ENCODE measurements around the gene C1orf174. TPM values are rescaled to one million over a fixed set of nuclear protein-coding genes. Genes with fewer than 3 reads are reported as not detected.

Gene C1orf174
- total and polyA plus RNA-seq, 12 donors: 7.5 to 13.4 (median 10.9) TPM

DNA sequence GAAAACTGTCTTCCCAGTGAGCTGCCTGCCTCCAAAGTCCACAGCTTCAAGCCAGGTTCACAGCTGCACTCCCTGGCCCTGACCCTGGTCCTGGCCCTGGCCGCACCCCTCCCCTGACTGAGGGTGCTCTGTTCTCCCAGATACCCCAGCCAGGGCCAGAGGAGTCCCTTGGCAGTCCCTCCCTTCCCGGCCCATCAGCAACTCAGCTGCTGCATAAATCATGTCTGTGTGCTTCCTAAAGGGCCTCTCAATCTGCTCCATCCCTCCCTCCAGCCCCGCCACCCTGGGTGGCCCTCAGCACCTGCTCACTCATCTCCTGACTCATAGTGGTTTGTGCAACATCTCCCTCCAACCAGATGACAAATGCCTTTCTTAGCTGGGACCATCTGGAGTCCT, 24.8 kb upstream of the C1orf174 start:
- ATAC-seq: no peak
- H3K9me3 ChIP-seq: no peaks in the 10 kb centered on the region
- intact Hi-C loops (cut with DNase I): no loop called here
- no peak for DNase-seq
- H3K4me3 ChIP-seq: no peak overlapping the region
- H3K4me1 ChIP-seq: no peaks in the 10 kb centered on the region
- H3K27me3 ChIP-seq: peaks cover 0 to 48% (median 39%) of the 10 kb centered on the region in 7 donors
- no peaks in the 10 kb centered on the region for H3K36me3 ChIP-seq
- no peak overlapping the region for H3K27ac ChIP-seq
- 28 to 33% methylated on average over 3 of the region's 3 CpGs for WGBS, 2 donors
- no peak for TF ChIP-seq CTCF (IDR thresholded peaks at IDR 0.05)

GRCh38 chr1:3924186-3924824, 24.2 kb upstream of the C1orf174 start:
- peaks cover 0 to 52% (median 43%) of the 10 kb centered on the region in 7 donors for H3K27me3 ChIP-seq
- no peaks in the 10 kb centered on the region for H3K9me3 ChIP-seq
- H3K4me3 ChIP-seq: no peak overlapping the region
- no peaks in the 10 kb centered on the region for H3K36me3 ChIP-seq
- DNase-seq (no peak), ATAC-seq (no peak)
- WGBS, 2 donors: 30 to 38% methylated on average over 13 of the region's 13 CpGs
- no peak overlapping the region for H3K27ac ChIP-seq
- H3K4me1 ChIP-seq: no peaks in the 10 kb centered on the region
- TF ChIP-seq CTCF (IDR thresholded peaks at IDR 0.05): no peak
- intact Hi-C loops (cut with DNase I): no loop called here

DNA sequence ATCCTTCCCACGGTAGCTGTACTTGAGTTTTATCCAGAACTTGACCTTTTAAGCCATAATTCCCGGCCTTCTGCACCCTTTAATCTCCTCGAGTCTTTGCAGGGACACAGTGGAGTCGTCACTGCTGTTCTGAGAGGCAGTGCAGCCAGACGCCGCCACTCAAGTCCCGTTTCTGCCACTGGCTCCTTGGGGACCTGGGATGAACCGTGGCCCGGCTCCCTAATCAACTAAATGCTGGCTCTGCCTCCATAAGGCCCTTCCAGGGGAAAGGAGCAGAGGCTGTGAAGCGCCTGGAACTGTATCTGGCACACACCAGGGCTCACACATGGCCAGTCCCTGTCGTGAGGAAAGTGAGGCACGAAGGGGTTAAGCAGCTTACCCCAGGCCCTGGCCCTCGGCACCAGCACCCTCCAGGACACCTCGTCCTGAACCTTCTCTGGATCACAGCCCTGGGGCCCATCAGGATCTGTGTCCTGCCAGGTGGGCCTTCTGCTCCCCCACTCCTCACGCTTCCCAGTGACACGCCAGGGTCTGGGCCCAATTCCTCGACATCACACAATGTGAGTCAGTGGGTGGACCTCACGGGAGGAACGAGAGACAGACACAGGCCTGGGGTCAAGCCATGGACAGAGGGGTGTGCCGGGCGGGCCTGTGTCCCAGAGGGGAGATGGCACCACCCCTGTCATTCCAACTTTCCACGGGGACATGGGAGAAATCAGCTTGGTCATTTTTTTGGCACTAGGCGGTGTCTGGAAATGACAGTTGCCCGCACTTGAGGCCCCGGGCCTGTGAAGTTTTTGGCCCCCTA, 23.5 kb upstream of the C1orf174 start:
- Histone ChIP-seq H3K36me3 (no peaks in the 10 kb centered on the region), H3K27ac (no peak overlapping the region), H3K9me3 (no peaks in the 10 kb centered on the region), H3K4me3 (no peak overlapping the region), H3K27me3 (peaks cover 0 to 59% (median 48%) of the 10 kb centered on the region in 7 donors), H3K4me1 (no peaks in the 10 kb centered on the region)
- WGBS, 2 donors: 55 to 58% methylated on average over 25 of the region's 25 CpGs
- TF ChIP-seq CTCF (IDR thresholded peaks at IDR 0.05): no peak
- intact Hi-C loops (cut with DNase I): no loop called here
- ATAC-seq (no peak), DNase-seq (no peak)

DNA sequence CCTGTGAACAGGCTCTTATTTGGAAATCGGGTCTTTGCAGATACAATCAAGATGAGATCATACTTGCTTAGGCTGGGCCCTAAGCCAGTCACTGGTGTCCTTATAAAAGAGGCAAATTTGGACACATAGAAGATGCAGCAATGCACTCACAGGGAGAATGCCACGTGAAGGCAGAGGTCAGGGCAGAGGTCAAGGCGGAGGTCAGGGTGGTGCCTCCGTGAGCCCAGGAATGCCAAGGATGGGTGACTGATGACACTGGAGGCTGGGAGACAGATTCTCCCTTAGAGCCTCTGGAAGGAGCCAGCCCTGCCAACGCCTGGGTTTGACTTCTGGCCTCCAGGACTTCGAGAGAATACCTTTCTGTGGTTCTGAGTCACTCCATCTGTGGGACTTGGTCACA, 22.8 kb upstream of the C1orf174 start:
- no peaks in the 10 kb centered on the region for H3K9me3 ChIP-seq
- DNase-seq: no peak
- no peaks in the 10 kb centered on the region for H3K36me3 ChIP-seq
- H3K4me1 ChIP-seq: no peaks in the 10 kb centered on the region
- WGBS, 2 donors: 62 to 68% methylated on average over 6 of the region's 6 CpGs
- TF ChIP-seq CTCF (IDR thresholded peaks at IDR 0.05): no peak
- no peak overlapping the region for H3K27ac ChIP-seq
- H3K4me3 ChIP-seq: no peak overlapping the region
- intact Hi-C loops (cut with DNase I): no loop called here
- ATAC-seq: no peak
- H3K27me3 ChIP-seq: peaks cover 0 to 64% (median 50%) of the 10 kb centered on the region in 7 donors

All from heart right ventricle (tissue), 16 donors.